Neuronal stem cell (in vitro differentiated cells): ENCODE data around the gene BORCS8. TPM values are rescaled to one million over a fixed set of nuclear protein-coding genes. Genes with fewer than 3 reads are reported as not detected.
A peak's percentile ranks its signal among the peaks of the same experiment; 100 is the strongest.

Experiments
- DNase-seq: peaks from one replicate; pipeline ENCODE4 v3.0.0-alpha.2; 2013; ENCODE audit warnings: low spot score
- H2AFZ ChIP-seq: one replicate; pipeline ENCODE4 v1.6.1; 2013; ENCODE audit warnings: mild to moderate bottlenecking, low read length, inconsistent platforms
- H2AK5ac ChIP-seq: 2 replicates; pipeline ENCODE4 v1.6.1; 2013; ENCODE audit warnings: low read depth, mild to moderate bottlenecking, inconsistent platforms, low read length, moderate library complexity, mixed read lengths
- H2BK120ac ChIP-seq: 2 replicates; pipeline ENCODE4 v1.6.1; 2013; ENCODE audit warnings: low read depth, mild to moderate bottlenecking, inconsistent platforms, low read length, moderate library complexity, mixed read lengths
- H2BK12ac ChIP-seq: one replicate; pipeline ENCODE4 v1.6.1; 2013; ENCODE audit warnings: low read length, inconsistent platforms
- H2BK15ac ChIP-seq: 2 replicates; pipeline ENCODE4 v1.6.1; 2013; ENCODE audit warnings: mild to moderate bottlenecking, low read length, inconsistent platforms, mixed read lengths
- H2BK5ac ChIP-seq: one replicate; pipeline ENCODE4 v1.6.1; 2013; ENCODE audit warnings: inconsistent platforms, mild to moderate bottlenecking, low read length, moderate library complexity
- H3K14ac ChIP-seq: one replicate; pipeline ENCODE4 v1.6.1; 2013; ENCODE audit warnings: low read length, inconsistent platforms
- H3K18ac ChIP-seq: 2 replicates; pipeline ENCODE4 v1.6.1; 2013; ENCODE audit warnings: low read length, inconsistent platforms
- H3K23ac ChIP-seq: 2 replicates; pipeline ENCODE4 v1.6.1; 2013; ENCODE audit warnings: low read depth, mild to moderate bottlenecking, mixed read lengths, low read length, inconsistent platforms; ENCODE audit not compliant: poor library complexity
- H3K27ac ChIP-seq: replicated peaks from 3 replicates; pipeline ENCODE4 v1.5.1; 2013; ENCODE audit warnings: low read length, inconsistent platforms
- H3K27me3 ChIP-seq, 3 experiments: 2 replicates each; pipeline ENCODE4 v1.6.1; 2013; ENCODE audit warnings: low read length in 3 of 3, mild to moderate bottlenecking in 2 of 3, inconsistent platforms in 1 of 3, low read depth in 1 of 3, mixed read lengths in 1 of 3, moderate library complexity in 1 of 3; ENCODE audit not compliant: control insufficient read depth in 3 of 3, insufficient read depth in 3 of 3
- H3K36me3 ChIP-seq, 2 donors: replicated peaks in 1 of 2; 2 replicates each; pipeline ENCODE4 v1.6.1; 2013; ENCODE audit warnings: low read length in 2 of 2; ENCODE audit not compliant: control insufficient read depth in 2 of 2, insufficient read depth in 2 of 2
- H3K4ac ChIP-seq: 2 replicates; pipeline ENCODE4 v1.6.1; 2013; ENCODE audit warnings: inconsistent platforms, mild to moderate bottlenecking, low read length, moderate library complexity
- H3K4me1 ChIP-seq, 2 donors: 1 replicate in 1 of 2; 2 replicates in 1 of 2; pipeline ENCODE4 v1.6.1; 2013; ENCODE audit warnings: low read length in 2 of 2, low read depth in 1 of 2; ENCODE audit not compliant: control insufficient read depth in 2 of 2, insufficient read depth in 1 of 2
- H3K4me2 ChIP-seq: one replicate; pipeline ENCODE4 v1.6.1; 2013; ENCODE audit warnings: mild to moderate bottlenecking, low read length, inconsistent platforms; ENCODE audit not compliant: insufficient read depth, poor library complexity, severe bottlenecking
- H3K4me3 ChIP-seq, 2 donors: 2 replicates each; pipeline ENCODE4 v1.5.1; 2013; ENCODE audit warnings: low read length in 2 of 2, mild to moderate bottlenecking in 2 of 2, inconsistent platforms in 1 of 2, moderate library complexity in 1 of 2
- H3K79me1 ChIP-seq: one replicate; pipeline ENCODE4 v1.6.1; 2013; ENCODE audit warnings: low read depth, mild to moderate bottlenecking, inconsistent platforms, low read length, moderate library complexity
- H3K9ac ChIP-seq: one replicate; pipeline ENCODE4 v1.6.1; 2013; ENCODE audit warnings: mild to moderate bottlenecking, low read depth, low read length, inconsistent platforms; ENCODE audit not compliant: poor library complexity
- H3K9me3 ChIP-seq, 2 donors: replicated peaks in 1 of 2; 2 replicates each; pipeline versions ENCODE3 to v1.6.1; 2013; ENCODE audit warnings: low read length in 2 of 2, mild to moderate bottlenecking in 2 of 2, inconsistent platforms in 1 of 2, low read depth in 1 of 2, mixed read lengths in 1 of 2, moderate library complexity in 1 of 2; ENCODE audit not compliant: control insufficient read depth in 2 of 2, insufficient read depth in 1 of 2
- H4K8ac ChIP-seq: one replicate; pipeline ENCODE4 v1.6.1; 2013; ENCODE audit warnings: low read depth, mild to moderate bottlenecking, inconsistent platforms, low read length, moderate library complexity
- H4K91ac ChIP-seq: one replicate; pipeline ENCODE4 v1.6.1; 2013; ENCODE audit warnings: low read length, low read depth, mild to moderate bottlenecking, inconsistent platforms; ENCODE audit not compliant: poor library complexity
- WGBS, 2 donors: extraction: QIAGEN DNeasy Blood & Tissue Kit; methylation state at CpG; one replicate each; pipeline ENCODE4 v1.1.7; 2013; ENCODE audit warnings: missing lambda C conversion rate in 2 of 2, mixed read lengths in 1 of 2; ENCODE audit not compliant: insufficient read length in 2 of 2, insufficient replicate concordance in 1 of 2; ENCODE audit errors: extremely low coverage in 2 of 2; 5-methylcytosine and 5-hydroxymethylcytosine counted together
- polyA plus RNA-seq, 2 experiments: library from polyadenylated mRNA; stranded (reverse); fragments of 200-250 nt; gene quantifications; one replicate each; pipeline ENCODE4 v1.2.3, GENCODE V29; 2013

The BORCS8 gene
- 12.9 TPM for polyA plus RNA-seq (2013, experiment 1 of 2)
- 11.9 TPM for polyA plus RNA-seq (2013, experiment 2 of 2)

DNA sequence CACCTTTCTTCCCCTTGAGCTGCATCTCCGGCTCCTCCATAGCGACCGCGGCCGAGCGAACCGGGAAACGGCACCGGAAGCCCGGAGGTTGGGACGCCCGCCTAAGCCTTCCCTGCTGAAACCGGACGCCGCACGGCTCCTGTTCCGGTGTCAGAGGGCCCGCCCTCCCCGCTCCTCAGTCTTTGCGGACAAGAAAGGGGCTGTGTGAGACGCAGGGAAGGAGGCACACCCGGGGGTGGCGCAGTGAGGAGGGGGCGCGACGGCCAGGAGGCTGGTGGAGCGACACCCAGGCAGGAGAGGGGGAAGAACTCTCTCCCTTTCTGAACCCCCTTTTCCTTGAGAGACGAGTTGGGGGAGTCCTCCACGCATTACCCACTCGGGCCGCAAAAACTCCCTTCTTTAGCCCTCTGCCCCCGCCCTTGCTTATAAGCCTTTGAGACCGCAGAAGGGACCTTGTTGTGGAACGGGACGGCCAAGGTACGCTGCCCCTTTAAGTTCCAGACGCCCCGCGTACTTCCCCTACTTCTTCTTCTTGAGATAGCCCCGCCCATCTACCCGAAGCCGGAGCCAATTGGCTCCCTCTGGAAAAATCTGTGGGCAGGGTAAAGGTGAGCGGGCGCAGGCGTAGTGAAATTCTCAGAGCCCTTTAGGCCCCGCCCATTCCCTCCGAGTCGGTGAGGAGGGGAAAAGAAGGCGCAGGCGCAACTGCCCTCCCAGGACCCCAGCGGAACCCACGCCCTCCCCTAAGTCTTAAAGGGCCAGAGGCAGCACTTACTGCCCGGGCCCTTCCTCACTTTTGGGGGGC, at the start of gene BORCS8, which contains the start of gene RFXANK:
Gene BORCS8, minus strand, starts transcription at position 75 of the 805 bp plus-strand sequence. Its CDS starts 35 bp downstream, at position 40.
Gene RFXANK, plus strand, starts transcription at position 181 of the 805 bp plus-strand sequence. CDS start 1,689 bp downstream, outside the sequence.
- Histone ChIP-seq H2BK12ac (no peak within 1 kb of the TSS), H2BK15ac (peak within 1 kb of the TSS; percentile 92)
- no CpG with 5 or more reads among the region's 53 CpGs for WGBS, 2 donors

DNA sequence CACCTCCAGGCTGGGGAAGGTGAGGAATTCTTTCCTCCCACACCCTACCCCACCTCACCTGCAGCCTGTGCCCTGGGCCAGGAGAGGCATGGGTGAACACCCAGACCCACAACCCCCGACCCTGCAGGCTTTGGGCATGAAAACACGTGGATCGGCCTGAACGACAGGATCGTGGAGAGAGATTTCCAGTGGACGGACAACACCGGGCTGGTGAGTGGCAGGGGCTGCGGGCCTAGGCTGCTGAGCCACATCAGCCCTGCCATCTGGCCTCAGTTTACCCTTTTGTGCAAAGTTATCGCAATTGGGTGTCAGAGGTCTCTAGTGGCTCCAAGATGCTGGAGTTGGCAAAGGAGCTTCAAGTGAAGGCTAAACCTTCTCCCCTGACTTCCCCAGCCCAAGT, 48.5 kb upstream of the BORCS8 start:
- Histone ChIP-seq H3K27me3 (no peaks in the 10 kb centered on the region), H2AK5ac (no peak overlapping the region), H3K27ac (no peak overlapping the region), H3K4me2 (no peak overlapping the region), H3K4ac (no peak overlapping the region), H3K14ac (peak overlapping the region; percentile 84), H2BK120ac (no peak overlapping the region), H3K4me3 (no peak overlapping the region), H3K23ac (peak overlapping the region; percentile 22), H2BK12ac (peak overlapping the region; percentile 63), H3K9ac (no peak overlapping the region), H3K79me1 (no peaks in the 10 kb centered on the region), H2AFZ (no peak overlapping the region), H3K4me1 (no peaks in the 10 kb centered on the region), H3K18ac (peak overlapping the region; percentile 44), H3K9me3 (peaks cover 0 to 9% of the 10 kb centered on the region in 2 donors), H2BK5ac (no peak overlapping the region), H2BK15ac (no peak overlapping the region), H3K36me3 (peaks cover 0 to 29% of the 10 kb centered on the region in 2 donors), H4K91ac (no peak overlapping the region), H4K8ac (no peak overlapping the region)
- DNase-seq: no peak
- WGBS, 2 donors: no CpG with 5 or more reads among the region's 9 CpGs

More for the DNA sequence above, at the start of gene BORCS8, which contains the start of gene RFXANK:
- peak within 1 kb of the TSS; percentile 98 for H2AFZ ChIP-seq
- H3K4me2 ChIP-seq: peak within 1 kb of the TSS; percentile 98
- peak within 1 kb of the TSS; percentile 100 for H3K18ac ChIP-seq
- H3K27ac ChIP-seq: peak within 1 kb of the TSS; percentile 99
- peak within 1 kb of the TSS; percentile 100 for H2BK5ac ChIP-seq
- peaks cover 3 to 7% of the 10 kb centered on the region in 2 donors for H3K4me1 ChIP-seq
- H3K14ac ChIP-seq: peak within 1 kb of the TSS; percentile 98
- peaks cover 5 to 25% of the 10 kb centered on the region in 2 donors for H3K36me3 ChIP-seq
- peak within 1 kb of the TSS; percentile 93 for H3K4ac ChIP-seq
- H2BK120ac ChIP-seq: no peak within 1 kb of the TSS
- H3K23ac ChIP-seq: peak within 1 kb of the TSS; percentile 98
- H4K8ac ChIP-seq: peak within 1 kb of the TSS; percentile 96
- peak within 1 kb of the TSS; percentile 99 for H3K9ac ChIP-seq
- H3K79me1 ChIP-seq: peaks cover 14% of the 10 kb centered on the region
- peak; percentile 100 for DNase-seq
- H2AK5ac ChIP-seq: peak within 1 kb of the TSS; percentile 81
- H4K91ac ChIP-seq: no peak within 1 kb of the TSS
- no peaks in the 10 kb centered on the region for H3K27me3 ChIP-seq
- H3K4me3 ChIP-seq: peak within 1 kb of the TSS; percentile 97 to 99
- no peaks in the 10 kb centered on the region for H3K9me3 ChIP-seq

DNA sequence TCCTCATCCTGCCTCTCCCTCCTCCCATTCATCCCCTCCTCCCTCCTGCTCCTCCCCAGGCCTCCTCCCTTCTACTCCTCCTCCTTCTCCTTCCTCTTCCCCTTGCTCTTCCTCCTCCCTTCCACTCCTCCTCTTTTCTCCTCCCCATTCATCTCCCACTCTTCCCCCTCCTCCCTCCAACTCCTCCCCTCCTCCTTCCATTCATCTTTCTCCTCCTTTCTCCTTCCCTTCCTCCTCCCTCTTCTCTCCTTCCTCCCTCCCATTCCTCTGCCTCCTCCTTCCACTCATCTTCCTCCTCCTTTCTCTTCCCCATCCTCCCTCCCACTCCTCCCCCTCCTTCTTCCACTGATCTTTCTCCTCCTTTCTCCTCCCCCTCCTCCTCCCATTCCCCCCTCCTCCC, 47.7 kb upstream of the BORCS8 start:
- H3K9ac ChIP-seq: no peak overlapping the region

DNA sequence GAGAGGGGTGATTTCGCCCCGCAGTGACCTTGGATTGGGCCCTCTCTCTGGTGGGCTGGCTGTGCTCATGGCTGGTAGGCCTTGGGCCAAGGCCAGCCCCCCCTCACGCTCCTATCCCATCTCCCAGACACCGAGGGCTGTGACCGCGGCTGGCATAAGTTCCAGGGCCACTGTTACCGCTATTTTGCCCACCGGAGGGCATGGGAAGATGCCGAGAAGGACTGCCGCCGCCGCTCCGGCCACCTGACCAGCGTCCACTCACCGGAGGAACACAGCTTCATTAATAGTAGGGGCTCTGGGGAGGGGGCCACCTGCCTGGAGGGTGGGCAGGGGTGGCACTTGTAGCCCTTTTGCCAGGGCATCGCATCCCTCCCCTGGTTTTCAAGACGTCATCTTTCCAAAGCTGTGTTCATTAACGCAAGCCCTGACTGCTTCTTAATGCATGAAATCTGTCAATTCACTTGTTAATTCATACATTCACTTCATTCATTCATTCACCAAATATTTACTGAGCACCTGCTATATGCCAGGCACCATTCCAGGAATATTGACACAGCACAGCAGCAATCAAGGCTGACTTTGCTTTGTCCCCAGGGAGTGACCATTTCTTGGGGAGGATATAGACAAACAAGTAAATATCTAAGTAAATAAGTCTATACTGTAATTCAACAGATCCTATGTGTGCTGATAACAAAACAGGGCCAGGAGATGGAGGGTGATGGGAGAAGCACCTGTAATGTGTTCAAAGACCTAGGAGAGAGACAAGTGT, 46.4 kb upstream of the BORCS8 start:
- no peak for DNase-seq
- Histone ChIP-seq H3K27ac (no peak overlapping the region), H3K18ac (no peak overlapping the region), H3K79me1 (no peaks in the 10 kb centered on the region), H3K4me1 (no peaks in the 10 kb centered on the region), H3K4ac (no peak overlapping the region), H2AFZ (no peak overlapping the region), H3K4me3 (no peak overlapping the region), H3K36me3 (peaks cover 0 to 43% of the 10 kb centered on the region in 2 donors), H3K9ac (no peak overlapping the region), H4K8ac (no peak overlapping the region), H2BK15ac (no peak overlapping the region), H3K14ac (no peak overlapping the region), H3K9me3 (peaks cover 7 to 26% of the 10 kb centered on the region in 2 donors), H4K91ac (no peak overlapping the region), H3K23ac (no peak overlapping the region), H2AK5ac (no peak overlapping the region), H2BK12ac (no peak overlapping the region), H3K4me2 (no peak overlapping the region), H2BK5ac (no peak overlapping the region), H3K27me3 (no peaks in the 10 kb centered on the region), H2BK120ac (no peak overlapping the region)
- no CpG with 5 or more reads among the region's 18 CpGs for WGBS, 2 donors

More for the DNA sequence above, 47.7 kb upstream of the BORCS8 start:
- H3K14ac ChIP-seq: no peak overlapping the region
- no peak overlapping the region for H3K23ac ChIP-seq
- no peak overlapping the region for H2BK120ac ChIP-seq
- no peak overlapping the region for H2AK5ac ChIP-seq
- no peak overlapping the region for H2AFZ ChIP-seq
- H3K4me2 ChIP-seq: no peak overlapping the region
- H3K4ac ChIP-seq: no peak overlapping the region
- no peaks in the 10 kb centered on the region for H3K4me1 ChIP-seq
- no peak overlapping the region for H2BK12ac ChIP-seq
- no peak overlapping the region for H2BK15ac ChIP-seq
- H3K27ac ChIP-seq: no peak overlapping the region
- no peaks in the 10 kb centered on the region for H3K79me1 ChIP-seq
- H3K27me3 ChIP-seq: no peaks in the 10 kb centered on the region
- no peak overlapping the region for H2BK5ac ChIP-seq
- no peak overlapping the region for H3K18ac ChIP-seq
- DNase-seq: no peak
- no peak overlapping the region for H3K4me3 ChIP-seq
- H4K91ac ChIP-seq: no peak overlapping the region
- peaks cover 0 to 33% of the 10 kb centered on the region in 2 donors for H3K36me3 ChIP-seq
- peaks cover 3 to 14% of the 10 kb centered on the region in 2 donors for H3K9me3 ChIP-seq
- H4K8ac ChIP-seq: no peak overlapping the region
